8988T (cell line): Measurements from ENCODE around the gene KIF18B.
A peak's percentile ranks its signal among the peaks of the same experiment; 100 is the strongest.

Experiments
- DNase-seq: peaks from one replicate; pipeline ENCODE4 v3.0.0; 2011

KIF18B gene

DNA sequence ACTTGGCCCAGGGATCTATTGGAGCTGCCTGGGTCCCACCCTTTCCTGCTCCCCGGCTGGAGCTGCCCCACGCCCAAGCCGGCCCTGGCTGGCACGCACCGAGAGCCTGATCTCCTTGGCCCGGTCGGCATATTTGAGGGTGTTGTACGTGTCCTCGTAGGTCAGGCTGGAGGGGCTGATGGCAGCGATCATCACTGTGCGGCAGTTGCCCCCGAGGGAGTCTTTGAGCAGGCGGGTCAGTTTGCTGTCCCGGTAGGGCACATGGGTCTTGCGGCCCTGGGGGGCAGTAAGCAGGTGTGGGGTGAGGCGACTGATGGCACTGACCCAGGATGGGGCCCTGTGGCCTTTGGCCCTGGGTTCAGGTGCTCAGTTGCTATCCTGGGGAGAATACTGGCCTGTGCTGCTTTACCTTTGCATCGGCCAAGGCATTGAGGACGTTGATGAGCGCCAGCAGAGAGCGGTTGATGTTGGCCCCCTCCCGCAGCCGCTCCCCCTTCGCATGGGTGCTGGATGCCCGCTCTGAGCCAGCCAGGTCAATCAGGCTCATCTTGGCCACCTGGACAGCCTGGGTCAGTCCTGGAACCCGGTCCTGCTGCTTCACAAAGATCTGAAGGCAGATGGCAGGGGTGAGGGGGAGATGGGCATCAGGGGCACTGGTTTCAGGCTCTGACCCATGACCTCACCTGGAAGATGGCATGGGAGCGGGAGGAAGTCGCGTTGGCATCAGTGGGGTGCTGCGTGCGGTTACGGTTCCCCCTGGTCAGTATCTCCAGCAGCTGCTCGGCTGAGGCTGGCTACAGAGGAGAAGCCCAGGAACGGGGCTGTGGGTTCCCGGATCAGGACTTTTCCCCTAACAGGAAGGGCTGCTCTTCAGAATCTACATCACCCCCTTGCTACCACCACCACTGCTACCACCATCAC lies 13.5 kb downstream of the KIF18B start:
- DNase-seq = no peak

DNA sequence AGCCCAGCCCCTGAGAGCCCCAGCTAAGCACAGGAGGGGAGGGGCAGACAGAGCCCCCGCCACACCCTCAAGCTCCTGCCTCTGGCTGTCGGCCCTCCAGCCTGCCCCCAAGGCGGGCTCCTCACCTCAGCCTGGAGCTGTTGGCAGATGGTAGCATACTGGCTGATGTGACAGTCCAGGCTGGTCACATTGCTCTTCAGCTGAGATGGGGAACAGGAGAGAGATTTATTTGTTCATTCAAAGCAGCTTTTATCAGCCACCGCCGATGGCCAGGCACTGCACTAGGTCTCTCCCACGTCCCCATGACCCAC lies 14.8 kb downstream of the KIF18B start:
- DNase-seq = no peak

DNA sequence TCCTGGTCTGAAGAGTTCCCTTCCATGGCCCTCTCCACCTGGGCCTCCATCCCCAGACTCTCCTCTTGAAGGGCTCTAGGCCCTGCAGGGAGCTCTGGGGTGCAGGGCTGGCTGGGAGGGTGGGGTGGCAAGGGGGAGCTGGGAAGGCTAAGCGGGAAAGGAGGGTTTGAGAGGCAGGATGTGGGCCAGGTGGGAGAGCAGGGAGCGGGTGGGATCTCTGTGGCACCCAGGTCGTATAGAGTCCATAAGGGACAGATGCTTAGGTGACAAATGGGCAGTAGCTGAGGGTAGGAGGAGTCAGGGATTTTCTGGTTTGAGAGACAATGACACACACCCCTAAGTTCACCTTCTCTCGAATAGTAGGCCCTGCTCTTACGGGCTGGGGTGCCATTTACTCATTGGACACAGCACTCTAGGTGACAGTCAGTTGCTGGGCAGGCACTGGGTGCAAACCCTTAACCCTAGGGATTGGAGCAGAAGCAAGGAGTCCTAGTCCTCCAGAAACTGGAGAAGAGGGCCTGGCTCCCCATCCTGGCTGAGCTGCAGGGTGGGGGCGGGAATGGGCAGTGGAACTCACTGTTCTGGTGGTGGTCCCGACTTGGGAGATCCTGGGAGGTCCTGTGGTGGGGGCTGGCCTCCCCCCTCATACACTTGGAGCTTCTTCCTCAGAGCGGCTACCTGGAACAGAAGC lies 15.3 kb downstream of the KIF18B start:
- DNase-seq = no peak

- no peak for DNase-seq
These were observed 16.2 kb downstream of the KIF18B start for GRCh38 chr17:44931376-44931775.

DNA sequence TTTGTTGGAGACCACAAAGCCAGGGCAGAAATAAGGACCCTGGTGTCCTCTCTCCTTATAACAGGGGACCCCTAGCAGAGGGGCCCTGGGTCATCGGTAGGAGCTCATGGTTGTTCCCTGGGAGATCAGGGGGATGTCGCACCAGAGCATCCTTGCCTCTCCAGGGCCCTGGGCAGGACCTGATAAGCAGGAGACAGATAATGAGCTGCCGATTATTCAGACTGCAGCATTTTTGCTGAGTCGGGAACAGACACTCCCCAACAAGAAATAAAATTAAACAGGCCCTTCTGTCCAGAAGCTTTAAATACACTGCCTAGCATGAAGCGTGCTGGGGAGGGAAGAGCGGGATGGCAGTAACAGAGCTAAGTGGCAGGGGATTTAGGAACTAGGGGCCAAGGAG lies 16.9 kb downstream of the KIF18B start:
- DNase-seq = no peak

DNA sequence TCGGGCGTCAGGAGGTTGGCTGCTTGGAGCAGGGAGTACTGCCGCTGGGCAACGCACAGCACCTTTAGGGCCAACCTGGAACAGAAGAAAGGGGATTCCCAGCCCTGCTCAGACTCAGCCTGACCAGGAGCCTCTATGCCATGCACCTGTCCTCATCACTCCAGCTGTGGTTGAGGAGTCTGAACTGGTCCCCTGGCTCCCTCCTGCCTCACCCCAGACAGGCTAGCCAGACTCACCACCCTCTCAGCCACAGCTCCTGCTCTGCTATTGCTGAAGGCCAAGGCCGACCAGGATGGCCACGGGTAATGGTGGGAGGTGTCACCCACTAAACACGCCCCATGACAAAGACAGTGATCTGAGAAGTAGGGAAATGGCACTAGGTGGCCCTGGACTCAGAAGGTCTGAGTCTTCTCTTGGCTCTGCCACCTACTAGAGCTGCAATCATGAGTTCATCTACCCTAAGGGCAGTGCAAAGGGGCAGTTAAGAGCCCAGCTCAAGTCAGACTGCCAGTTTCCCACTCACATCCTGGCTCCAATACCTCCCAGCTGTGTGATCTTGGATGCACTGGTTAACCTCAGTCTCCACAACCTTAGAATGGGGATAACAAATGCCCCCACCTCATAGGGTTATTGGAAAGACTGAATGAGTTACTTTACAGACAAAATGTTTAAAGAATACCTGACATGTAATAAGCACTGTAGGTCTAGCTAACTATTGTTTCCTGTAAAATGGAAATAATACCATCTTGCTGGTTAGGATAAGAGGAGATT lies 18.4 kb downstream of the KIF18B start:
- no peak for DNase-seq

GRCh38 chr17:44928136-44928535 lies 19.4 kb downstream of the KIF18B start:
- DNase-seq = no peak

DNA sequence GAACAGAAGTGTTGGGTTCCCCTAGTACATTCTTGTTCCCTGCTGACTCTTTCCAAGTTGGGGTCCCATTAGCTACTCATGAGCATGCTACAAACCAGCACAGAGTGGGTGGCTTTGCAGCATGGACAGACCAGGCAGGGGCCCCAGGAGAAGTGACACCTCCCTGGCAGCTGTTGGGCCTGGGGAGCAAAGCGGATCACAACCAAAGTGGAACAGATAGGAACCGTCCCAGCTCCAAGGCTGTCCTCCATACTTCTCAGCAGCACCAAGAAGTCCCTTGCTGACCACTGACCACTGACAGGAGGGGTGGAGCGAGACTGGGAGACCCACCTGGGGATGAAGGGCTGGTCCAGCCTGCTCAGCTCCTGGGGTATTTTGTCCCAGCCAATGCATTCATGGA lies 19.9 kb downstream of the KIF18B start:
- DNase-seq = no peak

DNA sequence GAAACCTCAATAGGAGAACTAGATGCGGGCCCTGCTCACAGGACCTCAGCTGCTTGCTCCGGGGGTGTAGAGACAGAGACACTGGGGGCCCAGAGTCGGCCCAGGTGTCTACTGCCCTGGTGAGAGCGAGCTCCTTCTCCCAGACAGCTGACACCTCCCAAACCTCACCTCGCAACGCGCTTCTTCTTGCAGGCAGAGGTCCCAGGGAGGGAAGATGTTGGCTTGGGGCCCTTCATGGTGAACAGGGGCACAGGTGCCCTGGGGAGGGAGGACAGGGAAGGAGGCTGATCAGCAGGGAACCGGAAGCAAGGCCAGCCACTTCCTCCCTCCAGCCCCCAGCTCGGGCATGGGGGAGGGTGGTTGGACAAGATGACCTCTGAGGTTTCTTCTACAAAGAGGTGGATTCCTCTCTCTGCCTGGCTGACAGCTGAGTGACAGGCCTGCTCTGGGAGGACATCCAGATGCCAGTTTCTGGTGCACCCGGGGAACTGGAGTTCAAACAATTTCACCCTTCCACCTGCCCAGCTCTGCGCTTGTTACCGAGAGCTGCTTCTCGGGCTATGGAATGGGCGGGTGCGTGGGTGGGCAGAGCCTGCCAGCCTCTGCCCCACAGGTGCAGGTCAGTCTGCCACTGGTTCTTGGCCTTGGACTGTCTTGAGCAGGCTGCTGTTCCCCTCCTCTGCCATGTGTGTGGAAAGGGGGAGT lies 20.6 kb downstream of the KIF18B start:
- no peak for DNase-seq

DNA sequence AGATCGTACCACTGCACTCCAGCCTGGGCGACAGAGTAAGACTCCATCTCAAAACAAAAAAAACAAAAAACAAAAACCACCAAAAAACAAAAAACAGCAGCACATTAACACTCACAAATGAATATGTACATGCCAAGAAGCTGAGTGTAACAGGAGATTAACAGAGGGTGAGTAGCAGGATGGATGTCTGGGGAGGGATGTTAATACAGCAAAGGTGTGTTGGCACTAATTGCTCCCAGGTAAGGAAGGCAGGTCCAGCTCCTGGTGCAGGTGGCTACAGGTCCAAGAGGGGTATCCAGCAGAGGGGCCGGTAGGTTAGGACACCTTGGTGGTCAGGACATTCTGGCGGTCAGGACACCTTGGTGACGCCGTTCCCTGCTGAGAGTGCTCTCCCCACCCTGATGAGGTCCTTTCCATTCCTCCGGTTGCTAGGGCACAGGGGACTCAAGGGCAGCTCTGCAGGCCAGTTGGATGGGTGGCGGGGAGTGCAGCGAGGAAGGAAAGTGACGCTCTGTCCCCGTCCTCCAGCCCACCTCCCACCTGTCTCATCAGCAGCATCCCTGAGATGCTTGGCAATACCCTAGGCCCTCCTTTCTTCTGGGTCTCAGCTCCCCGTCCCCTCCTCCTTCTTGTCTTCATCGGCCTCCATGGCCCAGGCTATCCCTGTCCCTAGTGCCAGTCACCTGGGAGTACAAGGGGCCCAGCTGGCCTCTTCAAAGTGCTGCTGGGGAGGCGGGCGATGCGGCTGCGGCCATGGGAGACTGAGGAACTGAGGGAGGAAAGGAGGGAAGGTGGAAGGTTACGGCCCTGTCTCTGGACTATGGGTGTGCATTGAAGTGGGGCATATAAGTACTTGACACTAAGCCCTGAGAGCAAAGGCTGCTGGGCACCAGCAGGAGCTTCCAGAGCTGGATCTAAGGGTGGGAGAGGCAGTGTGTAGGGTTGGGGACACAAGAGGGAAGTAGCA lies 21.6 kb downstream of the KIF18B start:
- DNase-seq = no peak

DNA sequence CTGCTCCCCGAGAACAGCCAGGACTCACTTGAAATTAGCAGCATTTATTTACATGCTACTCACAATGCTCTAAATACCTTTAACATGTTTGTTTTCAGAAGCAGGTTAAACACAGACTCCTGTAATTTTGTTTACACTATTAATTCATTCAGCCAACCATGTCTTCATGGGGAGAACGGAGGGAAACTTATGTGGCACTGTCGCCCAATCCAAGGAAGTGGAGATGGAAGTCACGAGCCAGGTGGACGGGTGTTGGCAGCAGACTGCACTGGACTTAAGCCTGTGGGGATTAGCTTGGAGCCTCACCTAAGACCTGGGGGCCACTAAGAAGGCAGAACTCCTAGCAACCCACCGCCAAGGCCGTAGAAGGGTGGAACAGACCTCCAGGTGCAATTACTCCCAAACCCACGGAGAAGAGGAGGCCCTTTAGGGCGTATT lies 23.4 kb downstream of the KIF18B start:
- no peak for DNase-seq

GRCh38 chr17:44922746-44923470 lies 24.7 kb downstream of the KIF18B start:
- DNase-seq = no peak

DNA sequence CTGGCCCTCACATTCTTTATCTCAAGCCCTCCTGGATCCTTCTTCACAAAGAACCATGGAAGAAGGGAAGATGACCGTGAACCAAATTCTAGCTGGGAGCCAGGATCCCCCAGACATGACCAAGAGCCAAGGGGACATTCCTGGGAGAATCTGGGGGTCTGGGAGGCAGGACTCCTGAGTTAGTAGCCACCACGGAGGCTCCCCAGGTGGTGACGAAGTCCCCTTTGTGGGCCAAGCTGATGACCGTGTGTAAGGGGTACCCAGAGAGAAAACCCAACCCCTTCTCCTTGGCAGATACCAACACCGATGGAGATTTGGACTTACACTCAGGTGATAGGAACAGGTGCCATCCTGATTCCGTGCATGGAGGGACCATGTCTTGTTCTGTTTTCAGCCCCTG lies 25.4 kb downstream of the KIF18B start:
- DNase-seq = no peak

DNA sequence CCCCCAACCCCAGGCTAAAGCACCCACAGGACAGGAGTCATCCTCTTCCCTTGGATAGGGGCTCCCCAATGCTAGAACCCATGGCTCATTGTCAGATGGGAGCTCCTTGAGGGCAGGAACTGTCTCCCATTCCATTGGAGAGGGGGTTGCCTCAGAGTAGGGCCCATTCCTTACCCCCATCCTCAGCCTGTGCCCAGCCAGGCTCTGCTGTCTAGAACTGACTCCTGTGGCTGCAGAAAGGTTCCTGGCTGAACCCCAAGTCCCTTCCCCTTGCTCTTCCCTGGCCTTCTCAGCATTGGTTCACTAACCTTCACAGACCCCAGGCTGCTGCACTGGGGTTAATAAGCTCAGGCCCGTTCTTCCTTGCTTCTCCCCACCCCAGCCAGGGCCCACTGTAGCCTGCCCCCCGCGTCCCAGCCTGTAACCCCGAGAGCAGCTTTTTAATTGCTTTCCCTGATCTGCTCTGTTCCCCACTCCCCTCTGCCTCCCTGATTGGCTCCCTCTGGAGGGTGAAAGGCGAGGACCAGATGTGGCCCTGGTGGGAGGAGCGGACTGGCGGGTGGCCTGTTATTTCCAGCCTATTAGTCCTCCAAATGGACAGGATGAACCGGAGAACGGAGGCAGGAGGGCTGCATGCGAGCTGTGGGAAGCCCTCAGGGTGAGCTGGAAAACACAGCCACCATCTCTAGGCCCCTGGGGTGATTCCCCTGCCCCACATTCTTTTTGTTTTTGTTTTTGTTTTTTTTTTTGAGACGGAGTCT lies 26.3 kb downstream of the KIF18B start:
- no peak for DNase-seq

GRCh38 chr17:44920565-44920940 lies 27.0 kb downstream of the KIF18B start:
- DNase-seq = no peak

DNA sequence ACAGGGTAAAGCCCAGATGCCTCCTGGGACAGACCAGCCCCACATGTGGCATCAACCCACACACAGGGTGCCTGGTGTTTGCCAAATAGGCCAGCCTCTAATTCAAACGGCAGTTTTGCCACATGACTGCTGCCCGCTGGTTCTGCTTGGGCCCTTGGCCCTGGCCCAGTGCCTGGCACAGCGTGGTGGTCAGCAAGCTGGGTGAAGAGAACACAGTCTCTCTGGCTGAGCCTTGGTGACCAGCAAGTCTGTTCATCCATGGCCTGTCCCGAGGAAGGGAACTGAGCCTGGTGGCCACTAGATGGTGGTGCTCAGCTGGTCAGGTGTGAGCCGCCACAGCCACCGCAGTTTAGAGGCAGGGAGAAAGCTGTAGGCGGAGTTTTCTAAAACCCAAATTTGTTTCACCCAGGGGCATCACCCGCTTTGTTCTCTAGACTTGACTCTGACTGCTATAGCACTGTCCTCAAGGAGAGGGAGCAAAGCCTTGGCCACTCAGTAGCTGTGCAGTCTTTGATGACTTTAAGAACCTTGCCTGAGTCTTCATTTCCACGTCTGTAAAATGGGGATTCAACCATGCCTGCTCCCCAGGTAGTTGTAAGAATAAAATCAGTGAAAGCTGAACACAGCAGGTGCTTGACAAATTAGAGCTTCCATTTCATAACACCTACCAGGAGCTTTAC lies 27.5 kb downstream of the KIF18B start:
- peak; percentile 85 for DNase-seq

DNA sequence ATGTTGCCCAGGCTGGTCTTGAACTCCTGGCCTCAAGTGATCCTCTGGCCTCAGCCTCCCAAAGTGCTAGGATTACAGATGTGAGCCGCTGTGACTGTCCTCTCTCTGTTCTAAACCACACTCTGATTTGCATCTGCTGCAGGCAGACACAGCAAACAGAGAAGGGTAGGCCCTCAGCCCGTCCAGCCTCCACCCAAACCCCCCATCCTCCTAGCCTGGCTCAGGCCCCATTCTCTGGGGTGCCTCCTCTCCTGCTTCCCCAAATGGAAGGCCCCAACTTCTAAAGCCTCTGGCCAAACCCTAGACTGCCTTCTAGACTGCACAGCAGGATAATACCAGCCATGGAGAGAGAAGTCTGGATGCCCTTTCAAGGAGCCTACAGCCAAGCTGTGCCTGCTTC lies 28.2 kb downstream of the KIF18B start:
- no peak for DNase-seq

DNA sequence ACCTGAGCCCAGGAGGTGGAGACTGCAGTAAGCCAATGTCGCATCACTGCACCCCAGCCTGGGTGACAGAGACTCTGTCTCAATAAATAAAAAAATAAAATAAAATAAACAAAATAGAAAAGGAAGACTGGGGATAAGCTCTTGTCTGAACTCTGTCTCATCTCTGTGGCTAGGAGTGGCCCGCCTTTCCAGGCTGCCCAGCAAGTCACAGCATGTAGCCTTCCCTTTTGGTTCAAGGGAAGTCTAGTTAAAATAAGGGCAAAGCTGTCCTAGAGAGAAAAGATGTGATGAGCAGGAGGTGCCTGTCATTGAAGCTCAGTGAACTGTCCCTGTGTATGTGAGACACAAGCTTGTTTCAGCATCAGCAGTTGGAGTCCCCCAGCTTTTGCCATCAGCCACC lies 29.6 kb downstream of the KIF18B start:
- no peak for DNase-seq

GRCh38 chr17:44917456-44917855 lies 30.1 kb downstream of the KIF18B start:
- no peak for DNase-seq

- no peak for DNase-seq
These were observed 30.8 kb downstream of the KIF18B start for GRCh38 chr17:44916781-44917241.
